ENCODE measurements around the gene CTXND1. TPM values are rescaled to one million over a fixed set of nuclear protein-coding genes. Genes with fewer than 3 reads are reported as not detected.

Gene CTXND1
- total RNA-seq, 1 donor from 2014 or later = 0.04 TPM

DNA sequence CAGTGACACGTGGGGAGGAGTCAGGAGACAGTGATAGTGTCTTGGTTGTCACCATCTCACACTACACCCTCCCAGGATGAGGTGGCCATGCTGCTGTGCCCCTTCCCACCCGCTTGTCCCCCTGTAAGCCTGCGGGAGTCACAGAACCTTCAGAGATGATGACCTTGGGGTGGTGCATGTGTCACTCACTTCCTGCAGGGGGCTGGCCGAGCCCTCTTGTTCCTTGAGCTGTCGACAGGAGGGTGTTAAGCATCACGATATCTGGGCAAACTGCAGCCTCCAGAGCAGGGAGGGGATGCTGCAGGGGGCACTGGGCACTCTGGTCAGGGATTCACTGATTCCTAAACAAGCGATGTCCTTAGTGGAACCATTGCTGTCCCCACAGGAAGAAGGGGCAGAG, 71.5 kb downstream of the CTXND1 start:
- ATAC-seq = no peak

DNA sequence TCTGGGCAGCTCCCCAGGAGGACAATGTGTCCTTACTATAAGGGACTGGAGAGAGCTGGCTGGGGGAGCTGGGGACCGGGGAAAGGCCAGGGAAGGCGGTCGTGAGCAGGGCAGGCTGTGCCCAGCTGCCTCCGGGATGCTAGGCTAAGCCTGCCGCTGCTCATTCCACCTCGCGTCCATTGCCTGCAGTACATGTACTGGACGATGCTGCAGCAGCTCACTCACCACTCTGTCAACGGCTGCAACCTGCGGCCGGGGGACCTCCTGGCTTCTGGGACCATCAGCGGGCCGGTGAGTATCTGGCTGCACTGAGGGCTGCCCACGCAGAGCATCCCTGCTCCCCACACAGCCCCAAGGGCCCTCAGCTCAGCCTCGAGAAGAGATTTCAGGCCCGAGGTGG, 72.1 kb downstream of the CTXND1 start:
- no peak for ATAC-seq

DNA sequence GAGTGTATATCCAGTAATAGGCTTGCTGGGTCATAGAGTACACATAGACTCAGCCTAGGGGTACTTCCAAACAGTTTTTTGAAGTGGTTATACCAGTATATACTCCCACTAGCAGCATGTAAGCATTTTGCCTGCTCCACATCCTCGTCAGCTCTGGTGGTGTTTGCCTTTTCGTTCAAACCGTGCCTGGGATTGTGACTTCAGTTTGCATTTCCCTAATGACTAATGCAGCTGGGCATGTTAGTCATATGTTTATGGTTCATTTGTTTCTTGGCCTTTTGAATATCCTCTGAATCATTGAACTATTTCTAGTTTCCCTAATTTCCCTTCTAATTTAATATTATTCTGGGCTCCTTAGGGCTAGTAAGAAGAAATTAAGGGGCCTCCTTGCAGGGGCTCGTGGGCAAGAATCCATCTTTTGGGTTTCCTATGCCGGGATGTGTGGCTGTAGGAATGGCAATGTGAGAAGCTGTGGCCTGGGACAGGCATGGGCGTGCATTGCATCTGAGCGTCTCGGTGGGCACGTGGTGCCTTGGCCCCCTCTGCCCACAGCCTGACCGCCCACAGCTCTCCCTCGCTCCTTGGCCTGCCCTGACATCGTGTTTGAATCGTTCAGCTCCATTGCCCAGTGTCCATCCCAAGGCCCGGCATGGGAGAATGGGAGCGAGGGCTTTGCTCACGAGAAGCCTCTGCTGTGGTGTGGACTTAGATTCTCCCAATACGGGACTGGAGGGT, 72.8 kb downstream of the CTXND1 start:
- ATAC-seq = peak; percentile 85

DNA sequence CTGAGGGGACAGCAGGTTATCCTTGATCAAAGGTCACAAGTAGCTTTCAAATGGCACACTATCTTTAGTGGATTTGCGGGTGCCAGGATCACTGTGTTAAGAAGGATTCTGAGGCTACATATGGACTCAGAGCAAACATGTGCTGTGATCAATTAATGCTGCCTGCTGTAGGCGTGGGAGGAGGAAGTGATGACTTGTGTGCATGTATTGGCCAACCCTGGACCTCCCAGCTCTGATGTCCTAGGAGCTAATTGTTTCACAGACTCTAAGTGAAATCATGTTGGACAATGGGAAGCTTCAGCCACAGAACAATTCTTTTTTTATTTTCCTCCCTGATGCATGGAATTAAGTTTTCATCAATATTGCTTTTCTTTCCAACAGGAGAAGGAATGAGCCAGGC, 74.9 kb downstream of the CTXND1 start:
- ATAC-seq = no peak

DNA sequence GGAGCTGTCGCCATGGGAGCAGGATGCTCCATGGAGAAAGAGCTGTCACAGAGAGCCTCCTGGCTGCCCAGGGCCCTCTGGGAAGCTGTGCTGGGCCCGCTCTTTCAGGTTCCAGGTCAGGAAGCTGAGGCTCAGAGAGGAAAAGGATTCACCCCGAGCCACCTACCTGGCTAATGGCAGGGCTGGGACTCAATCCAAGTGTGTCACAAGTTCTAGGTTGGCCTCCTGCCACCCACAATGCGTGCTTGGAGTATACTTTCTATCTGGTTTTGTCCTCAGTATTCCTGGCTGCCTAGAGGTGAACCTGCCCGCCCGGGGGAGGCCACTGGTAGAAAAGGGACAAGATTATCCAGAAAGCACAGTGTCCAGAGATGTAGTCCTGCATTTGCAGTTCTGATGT, 75.6 kb downstream of the CTXND1 start:
- ATAC-seq = no peak

DNA sequence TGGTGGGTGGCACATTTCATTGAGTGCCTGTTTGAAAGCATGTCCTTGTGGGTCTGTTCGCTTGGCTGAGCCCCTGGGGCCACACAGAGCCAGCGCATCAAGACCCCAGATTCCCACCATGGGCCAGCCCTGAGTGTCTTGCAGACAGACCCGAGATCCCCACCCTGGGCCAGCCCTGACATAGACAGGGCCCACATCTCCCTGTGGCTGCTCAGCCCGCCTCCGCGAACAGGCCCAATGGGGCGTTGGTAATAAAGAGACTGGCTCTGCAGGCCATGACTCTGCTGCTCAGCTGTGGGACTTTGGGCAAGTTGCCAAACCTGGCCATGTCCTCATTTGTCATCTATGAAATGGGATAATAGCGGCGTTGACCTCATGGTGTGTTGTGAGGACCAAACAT, 76.6 kb downstream of the CTXND1 start:
- no peak for ATAC-seq

DNA sequence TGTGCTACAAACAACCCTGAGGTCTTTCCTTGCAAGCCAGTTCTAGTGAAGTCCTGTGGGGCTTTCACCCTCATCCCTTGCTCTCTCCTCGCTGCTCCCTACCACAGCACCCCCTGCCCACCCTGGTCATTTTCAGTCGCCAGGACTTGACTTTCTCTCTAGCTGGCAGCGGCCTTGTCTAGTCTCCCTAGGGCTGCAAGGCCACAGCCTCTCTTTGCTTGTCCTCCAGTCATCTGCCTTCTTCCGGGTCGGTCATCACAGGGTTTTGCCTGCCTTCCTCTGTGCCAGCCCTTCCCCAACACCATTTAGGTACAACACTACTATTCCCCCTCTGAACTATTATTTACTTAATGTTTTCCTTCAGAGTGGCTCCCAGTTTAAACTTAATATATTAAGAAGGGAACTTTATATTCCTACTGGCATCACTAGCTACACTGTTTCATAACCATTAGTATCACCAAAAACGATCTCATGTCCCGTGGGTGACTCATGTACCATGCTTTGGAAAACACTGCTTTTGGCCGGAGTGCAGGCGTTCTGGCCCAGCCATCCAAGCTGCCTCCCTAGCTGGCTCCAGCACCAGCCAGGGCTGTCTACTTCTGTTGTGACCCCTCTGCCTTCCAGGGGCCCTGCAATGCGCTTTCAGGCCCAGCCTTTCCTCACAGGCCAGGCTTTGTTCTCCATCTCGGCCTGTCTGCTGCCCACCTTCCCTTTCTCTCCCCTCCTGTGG, 77.8 kb downstream of the CTXND1 start:
- no peak for ATAC-seq

DNA sequence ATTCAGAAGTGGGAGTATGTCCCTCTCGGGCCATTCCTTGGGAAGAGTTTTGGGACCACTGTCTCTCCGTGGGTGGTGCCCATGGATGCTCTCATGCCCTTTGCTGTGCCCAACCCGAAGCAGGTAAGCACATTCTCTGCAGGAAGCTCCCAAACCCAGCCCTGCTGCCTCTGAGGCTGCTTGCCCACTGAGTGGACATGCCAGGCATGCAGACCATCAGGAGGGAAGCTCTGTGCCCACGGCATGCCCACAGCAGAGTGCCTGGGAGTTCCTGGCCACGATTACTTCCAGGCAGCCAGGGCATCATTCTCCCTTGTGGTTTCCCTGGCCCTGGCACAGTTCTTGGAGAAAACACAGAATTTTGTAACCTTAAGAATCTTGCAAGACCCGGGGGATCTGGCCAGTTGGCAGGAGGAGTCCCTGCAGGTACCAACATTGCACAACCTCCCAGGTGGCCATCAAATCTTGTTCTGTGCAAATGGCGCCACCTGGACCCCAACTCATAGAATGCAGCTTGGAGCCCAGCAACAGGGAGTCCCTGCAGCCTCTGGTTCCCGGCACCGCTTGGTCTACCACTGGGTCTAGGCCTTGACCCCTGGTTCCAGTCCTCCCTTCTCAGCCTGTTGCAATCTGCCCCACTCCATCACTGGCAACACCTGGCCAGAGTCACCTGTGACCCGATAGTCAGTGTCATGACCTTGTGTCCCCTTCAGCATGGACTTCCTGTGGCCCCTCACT, 78.8 kb downstream of the CTXND1 start:
- peak; percentile 73 for ATAC-seq

DNA sequence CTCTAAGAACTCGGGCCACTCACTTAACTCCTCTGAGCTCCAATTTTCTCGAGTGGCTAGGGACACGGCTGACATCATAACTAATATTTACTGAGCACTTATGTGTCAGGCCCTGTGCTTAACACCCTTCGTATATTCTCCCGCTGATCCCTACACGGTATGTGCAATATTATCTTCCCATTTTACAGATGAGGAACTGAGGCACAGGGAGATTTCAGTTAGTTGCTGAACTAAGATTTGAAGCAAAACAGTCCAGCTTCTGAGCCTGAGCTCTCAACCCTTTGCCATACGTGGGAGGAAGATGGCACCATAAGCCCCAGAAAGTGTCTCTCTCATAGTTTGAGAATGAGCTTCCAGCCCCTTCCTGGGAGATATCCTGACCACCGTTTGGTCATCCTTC, 79.6 kb downstream of the CTXND1 start:
- no peak for ATAC-seq

DNA sequence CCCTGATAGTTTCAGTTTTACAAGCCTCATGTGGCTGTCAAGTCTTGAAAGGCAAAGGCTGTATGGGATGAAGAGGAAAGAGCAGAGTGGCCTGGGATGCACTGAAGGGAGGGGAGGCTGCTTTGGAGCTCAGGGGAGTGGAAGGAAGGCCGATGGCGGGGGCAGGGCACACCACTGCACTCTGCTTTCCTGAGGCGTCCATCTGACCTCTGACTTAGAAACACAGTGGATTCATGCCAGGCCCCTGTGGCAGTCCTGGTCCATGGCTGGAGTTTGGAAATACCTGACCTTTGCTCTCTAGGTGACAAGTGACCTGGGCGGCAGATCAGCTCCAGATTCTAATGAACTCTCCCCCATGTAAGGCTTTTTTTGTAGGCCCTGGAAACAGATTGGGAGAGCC, 80.2 kb downstream of the CTXND1 start:
- ATAC-seq = no peak

DNA sequence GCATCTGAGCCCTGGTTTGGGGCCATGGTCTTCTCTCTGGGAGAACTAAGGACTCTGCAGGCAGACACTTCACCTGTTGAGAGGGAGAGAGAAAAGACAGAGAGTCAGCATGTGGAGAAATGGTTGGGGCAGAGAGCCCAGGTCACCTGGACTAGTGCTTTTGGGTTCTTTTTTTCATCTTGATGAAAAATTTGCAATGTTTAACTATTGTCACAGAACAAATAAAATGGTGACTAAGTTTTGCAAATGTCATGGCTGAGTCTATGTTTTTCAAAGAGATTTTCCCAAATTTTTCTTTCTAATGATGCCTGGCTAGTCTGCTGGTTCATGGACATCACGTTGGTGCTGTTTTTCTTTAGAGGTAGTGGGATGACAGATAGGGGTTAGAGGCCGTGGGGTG, 81.4 kb downstream of the CTXND1 start:
- no peak for ATAC-seq

DNA sequence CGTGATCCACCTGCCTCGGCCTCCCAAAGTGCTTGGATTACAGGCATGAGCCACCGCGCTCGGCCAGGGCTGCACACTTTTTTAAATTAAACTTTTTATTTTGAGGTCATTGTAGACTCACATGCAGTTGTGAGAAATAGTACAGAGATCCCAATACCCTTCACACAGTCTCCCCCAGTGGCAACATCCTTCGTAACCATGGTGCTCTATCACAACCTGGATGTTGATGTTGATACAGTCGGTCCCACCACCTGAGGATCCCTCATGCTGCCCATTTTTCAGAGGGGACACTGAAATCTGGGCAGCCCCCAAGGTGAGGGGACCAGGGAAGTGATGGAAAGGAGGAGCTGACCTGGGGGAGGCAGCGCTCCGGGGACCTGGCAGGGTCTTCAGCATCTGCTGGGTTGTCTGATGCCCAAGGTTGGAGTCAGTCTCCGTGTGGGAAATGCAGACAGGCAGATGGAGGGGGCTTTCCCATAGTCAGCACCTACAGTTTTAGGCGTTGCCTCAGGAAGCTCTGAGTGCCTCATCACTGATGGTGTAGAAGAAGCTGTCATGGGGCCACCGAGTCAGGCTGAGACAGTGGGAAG, 82.2 kb downstream of the CTXND1 start:
- ATAC-seq = no peak

DNA sequence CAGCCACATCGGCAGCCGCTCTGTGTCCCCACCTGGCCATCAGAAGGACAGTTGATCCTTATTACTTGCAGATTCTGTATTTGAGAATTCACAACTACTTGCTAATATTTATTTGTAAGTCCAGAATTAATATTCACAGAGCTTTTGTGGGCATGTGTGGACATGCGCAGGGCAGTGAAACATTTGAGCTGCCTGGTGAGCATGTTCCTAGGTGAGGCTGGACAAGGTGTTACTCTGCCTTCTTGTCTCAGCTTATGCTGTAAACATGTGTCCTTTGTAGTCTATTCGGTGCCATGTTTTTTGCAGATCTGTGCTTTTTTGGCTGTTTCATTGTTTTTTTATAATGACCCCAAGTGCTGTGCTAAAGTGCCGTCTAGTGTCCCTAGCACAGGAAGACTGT, 83.6 kb downstream of the CTXND1 start:
- ATAC-seq = peak; percentile 70

DNA sequence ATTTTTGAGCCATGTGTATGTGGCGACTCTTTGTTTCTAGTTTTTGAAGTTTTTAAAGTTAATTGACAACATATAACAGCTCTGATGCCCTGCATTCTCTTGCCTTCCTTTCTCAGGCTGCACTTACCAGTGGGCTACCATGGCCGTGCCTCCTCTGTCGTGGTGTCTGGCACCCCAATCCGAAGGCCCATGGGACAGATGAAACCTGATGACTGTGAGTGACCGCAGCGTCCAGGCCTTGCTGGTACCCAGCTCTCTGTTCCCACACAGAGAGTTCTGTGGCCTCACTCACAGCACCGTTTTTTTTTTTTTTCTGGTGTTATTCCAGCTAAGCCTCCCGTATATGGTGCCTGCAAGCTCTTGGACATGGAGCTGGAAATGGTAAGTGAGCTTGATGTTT, 84.1 kb downstream of the CTXND1 start:
- ATAC-seq = no peak

DNA sequence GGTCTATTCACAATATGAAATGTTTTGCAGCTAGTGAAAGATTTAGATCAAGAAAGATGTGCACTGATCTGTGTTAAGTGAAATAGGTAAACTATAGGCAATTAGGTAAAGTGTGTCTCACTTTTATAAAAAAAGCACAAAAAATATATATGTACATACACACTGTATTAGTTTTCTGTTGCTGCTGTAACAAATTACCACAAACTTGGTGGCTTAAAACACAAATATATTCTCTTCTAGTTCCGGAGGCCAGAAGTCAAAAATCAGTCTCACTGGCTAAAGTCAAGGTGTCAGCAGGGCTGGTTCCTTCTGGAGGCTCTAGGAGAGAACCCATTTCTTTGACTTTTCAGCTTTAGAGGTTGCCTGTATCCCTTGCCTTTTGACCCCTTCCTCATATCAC, 88.1 kb downstream of the CTXND1 start:
- no peak for ATAC-seq

DNA sequence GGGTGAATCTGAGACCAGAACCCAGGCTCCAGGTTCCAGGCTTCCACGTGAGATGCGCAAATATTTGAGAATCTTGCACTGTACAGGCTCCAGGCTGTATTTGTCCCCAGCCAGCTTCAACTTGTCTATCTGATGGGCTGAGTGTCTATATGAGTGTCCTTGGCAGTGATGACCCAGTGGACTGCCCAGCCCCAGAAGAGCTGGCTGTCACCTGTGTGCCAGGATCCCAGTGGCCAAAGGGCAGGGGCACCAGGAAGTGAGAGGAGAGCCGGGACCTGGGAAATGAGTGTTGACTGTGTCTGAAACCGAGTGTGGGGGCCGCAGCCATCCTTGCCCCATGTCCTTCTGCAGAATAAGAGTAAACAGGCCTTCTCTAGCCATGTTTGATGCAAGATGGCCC, 88.8 kb downstream of the CTXND1 start:
- ATAC-seq = no peak

DNA sequence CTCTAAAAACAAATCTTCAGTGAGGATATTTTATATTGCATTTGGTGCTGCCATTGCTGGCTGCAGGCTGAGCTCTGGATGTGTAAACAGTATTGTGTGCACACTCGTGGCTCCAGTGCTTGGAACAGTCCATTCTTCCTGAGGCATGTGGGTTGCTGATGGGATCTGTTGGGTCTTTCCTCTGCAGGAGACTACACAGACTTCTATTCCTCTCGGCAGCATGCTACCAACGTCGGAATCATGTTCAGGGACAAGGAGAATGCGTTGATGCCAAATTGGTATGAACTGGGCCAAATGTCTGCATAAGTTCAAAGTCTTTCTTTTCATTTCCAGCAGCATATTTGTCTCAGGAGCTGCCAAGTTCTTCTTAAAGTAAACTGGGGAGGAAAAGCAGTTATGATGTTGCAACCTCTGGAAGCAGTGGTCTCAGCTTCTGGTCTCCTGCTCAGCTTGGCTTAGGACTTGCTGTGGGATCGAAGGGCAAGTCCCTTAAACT, 89.9 kb downstream of the CTXND1 start:
- no peak for ATAC-seq

DNA sequence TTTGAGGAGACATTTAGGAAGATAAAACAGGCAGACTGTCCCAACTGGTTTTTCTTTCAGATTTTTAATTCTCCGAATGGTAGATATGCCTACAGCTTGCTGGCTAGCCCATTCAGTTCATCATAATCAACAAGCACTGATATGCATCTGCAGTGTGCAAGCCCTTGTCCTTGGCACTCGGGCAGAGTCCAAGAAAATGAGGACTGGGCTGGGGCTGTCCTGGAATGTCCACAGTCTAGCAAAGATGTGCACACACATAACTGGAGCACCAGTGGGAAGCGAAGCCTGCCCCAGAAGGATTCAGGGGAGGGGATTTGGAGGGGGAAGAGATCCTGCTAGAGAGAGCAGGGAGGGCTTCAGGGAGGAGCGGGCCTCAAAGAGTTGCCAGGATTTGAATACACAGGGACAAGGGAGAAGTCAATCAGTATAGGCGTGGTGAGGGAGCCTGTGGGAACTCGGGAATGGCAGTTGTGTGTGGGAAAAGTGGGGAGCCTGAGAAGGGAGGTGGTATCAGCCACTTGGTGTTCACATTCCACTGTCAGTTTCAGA, 90.5 kb downstream of the CTXND1 start:
- ATAC-seq = no peak

DNA sequence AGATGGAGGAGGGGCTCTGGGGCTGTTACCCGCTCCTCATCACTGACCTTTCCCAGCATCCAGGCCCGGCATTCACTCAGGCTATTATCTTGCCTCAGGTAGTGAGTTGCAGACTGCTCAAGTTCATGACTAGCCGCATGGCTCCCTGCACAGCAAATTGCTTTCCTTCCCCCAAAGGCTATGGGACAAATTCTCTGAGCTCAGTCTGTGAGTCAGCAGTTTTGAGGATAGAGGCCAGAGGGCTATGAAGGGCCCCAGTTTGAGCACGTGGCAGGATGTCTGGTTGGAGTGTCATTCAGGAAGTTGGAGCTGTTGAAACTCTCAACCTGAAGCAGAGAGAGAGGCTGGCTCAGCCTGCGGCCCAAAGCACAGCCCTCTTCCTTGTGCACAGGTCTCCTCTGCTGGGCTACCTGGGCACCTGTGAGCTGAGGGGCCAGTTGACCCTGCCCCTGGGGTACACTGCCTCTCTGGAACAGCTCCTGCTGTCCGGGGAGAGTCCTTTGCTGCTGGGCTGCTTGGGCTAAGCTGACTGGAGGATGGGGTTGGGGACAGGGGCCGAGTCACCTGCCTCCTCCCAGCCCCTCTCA, 91.3 kb downstream of the CTXND1 start:
- peak; percentile 85 for ATAC-seq

DNA sequence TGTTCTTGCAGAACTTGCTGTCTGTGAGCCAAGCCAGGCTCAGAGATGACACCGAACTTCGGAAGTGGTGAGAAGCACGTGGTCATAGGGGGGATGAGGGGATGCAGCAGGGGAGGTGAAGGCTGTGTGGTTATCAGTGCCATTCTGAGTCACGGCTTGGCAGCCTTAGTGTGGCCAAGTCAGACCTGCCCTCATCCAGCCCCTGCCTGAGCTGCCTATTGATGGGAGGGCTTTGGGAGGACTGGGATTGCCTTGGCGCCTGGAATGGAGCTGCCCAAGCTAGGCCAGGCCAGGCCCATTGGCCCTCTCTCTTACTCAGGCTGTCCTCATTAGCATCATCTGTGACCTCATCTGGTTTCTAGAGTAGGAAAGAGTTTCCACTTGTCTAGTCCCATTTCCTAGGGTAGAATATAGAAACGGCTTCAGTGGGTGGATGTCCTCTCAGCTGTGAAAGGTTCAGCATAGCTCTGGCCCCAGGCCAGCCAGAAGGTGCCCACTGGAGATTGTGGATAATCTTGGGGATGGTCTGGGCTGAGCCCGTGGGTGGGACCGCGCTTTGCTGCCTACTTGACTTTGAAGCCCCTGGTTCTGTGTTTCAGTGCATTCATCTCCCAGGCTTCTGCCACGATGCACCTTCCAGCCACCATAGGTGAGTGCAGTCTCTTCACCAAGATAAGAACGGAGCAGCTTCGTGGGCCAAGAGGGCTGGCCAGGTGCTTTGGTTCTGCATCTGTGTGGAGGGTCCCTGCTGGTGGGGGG, 92.0 kb downstream of the CTXND1 start:
- ATAC-seq = no peak

DNA sequence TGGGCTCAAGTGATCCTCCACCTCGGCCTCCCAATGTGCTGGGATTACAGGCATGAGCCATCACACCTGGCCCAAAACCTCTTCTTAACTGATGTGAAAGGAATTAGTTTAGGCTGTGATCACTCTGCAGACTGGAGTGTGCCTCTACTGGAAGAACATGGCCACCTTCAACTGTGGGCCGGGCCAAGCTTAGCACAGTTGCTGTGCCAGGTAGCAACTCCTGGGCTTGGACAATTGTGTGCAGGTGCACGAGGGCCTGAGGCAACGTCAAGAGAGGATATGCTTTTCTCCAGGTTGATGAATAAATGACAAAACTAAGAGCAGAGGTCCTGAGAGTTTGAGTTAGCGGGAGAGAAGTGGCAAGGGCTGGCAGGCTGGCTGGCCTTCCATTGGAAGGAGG, 92.7 kb downstream of the CTXND1 start:
- no peak for ATAC-seq

DNA sequence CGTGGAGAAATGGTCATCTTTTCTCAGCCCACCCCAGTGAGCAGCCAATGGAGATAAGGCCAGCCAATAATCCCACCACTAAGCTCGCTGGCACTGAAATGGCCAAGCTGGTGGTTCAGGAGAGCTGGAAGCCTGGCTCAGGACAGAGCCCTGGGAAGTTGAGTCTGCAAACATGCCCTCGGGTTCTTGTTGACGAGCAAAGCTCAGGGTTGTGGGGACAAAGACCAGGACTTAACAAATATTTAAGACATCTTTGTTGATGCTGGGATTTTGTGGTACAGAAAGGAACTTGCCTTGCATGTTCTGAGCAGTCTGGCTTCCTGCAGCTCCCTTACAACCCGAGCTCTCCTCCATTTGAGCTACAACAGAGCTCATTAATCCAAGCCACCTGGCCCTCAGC, 94.8 kb downstream of the CTXND1 start:
- no peak for ATAC-seq

Data from esophagus mucosa (tissue), 1 donor.